ENCODE results near the gene MYO3B.

MYO3B gene

GRCh38 chr2:170371231-170371998 is 193.5 kb downstream of the MYO3B start:
- ChIA-PET CTCF (interaction anchor here (1.2 to 2.9 kb wide), 2 partner anchors 10 to 446 kb away, joined by 4 to 11 read pairs; partner anchors contain the start of gene GAD1), POLR2A (no interaction called here)
- TF ChIP-seq CTCF (IDR thresholded peaks at IDR 0.05; ENCODE audit: control extremely low read depth, extremely low read depth, low read depth, missing control alignments): no peak
- DNase-seq (ENCODE audit: extremely low spot score): no peak

- TF ChIP-seq CTCF (IDR thresholded peaks at IDR 0.05; ENCODE audit: control extremely low read depth, extremely low read depth, low read depth, missing control alignments): no peak
- no peak for DNase-seq (ENCODE audit: extremely low spot score)
- ChIA-PET CTCF (interaction anchor here (1.1 kb wide), 1 partner anchor 18 kb away, joined by 3 read pairs; no protein-coding TSS in a partner anchor), POLR2A (no interaction called here)
Observed at GRCh38 chr2:170375192-170375591, 197.2 kb downstream of the MYO3B start.

- POLR2A ChIA-PET: no interaction called here
- no peak for DNase-seq (ENCODE audit: extremely low spot score)
- TF ChIP-seq CTCF (IDR thresholded peaks at IDR 0.05; ENCODE audit: control extremely low read depth, extremely low read depth, low read depth, missing control alignments): no peak
- CTCF ChIA-PET: interaction anchor here (1.1 to 1.9 kb wide), 6 partner anchors 8 to 42 kb away, joined by 3 to 4 read pairs (median 3); no protein-coding TSS in a partner anchor
Observed at GRCh38 chr2:170377500-170378207, 199.7 kb downstream of the MYO3B start.

GRCh38 chr2:170380267-170380666 is 202.3 kb downstream of the MYO3B start:
- no peak for DNase-seq (ENCODE audit: extremely low spot score)
- POLR2A ChIA-PET: no interaction called here
- CTCF ChIA-PET: interaction anchor here (0.8 to 1.2 kb wide), 5 partner anchors 11 to 1747 kb away, joined by 3 to 4 read pairs (median 3); no protein-coding TSS in a partner anchor
- no peak for TF ChIP-seq CTCF (IDR thresholded peaks at IDR 0.05; ENCODE audit: control extremely low read depth, extremely low read depth, low read depth, missing control alignments)

- ChIA-PET POLR2A (no interaction called here), CTCF (interaction anchor here (1.0 to 1.1 kb wide), 3 partner anchors 16 to 27 kb away, joined by 3 to 6 read pairs (median 3); no protein-coding TSS in a partner anchor)
- no peak for TF ChIP-seq CTCF (IDR thresholded peaks at IDR 0.05; ENCODE audit: control extremely low read depth, extremely low read depth, low read depth, missing control alignments)
- no peak for DNase-seq (ENCODE audit: extremely low spot score)
Observed at GRCh38 chr2:170381678-170382077, 203.7 kb downstream of the MYO3B start.

GRCh38 chr2:170386554-170386953 is 208.6 kb downstream of the MYO3B start:
- DNase-seq (ENCODE audit: extremely low spot score): no peak
- CTCF ChIA-PET: no interaction called here
- POLR2A ChIA-PET: no interaction called here
- TF ChIP-seq CTCF (IDR thresholded peaks at IDR 0.05; ENCODE audit: control extremely low read depth, extremely low read depth, low read depth, missing control alignments): no peak
